ENCODE measurements around the gene ABHD11.

ABHD11 gene

GRCh38 chr7:73770002-73770859, 31.6 kb upstream of the ABHD11 start, which contains the start of gene CLDN3:
TSS of gene CLDN3 (minus strand) at chr7:73770270. CDS start at chr7:73770049, 221 bp downstream.
- no peak for FAIRE-seq
- TF ChIP-seq POLR2A (IDR thresholded peaks at IDR 0.05; ENCODE audit: low read depth, low read length), result no peak
- TF ChIP-seq POLR2AphosphoS5 (IDR thresholded peaks at IDR 0.05; ENCODE audit: low read depth, low read length), result no peak
- no peak for TF ChIP-seq TAF1 (IDR thresholded peaks at IDR 0.05; ENCODE audit: low read depth, low read length)
- TF ChIP-seq SPI1 (IDR thresholded peaks at IDR 0.05; ENCODE audit: low read depth, low read length), result no peak
- no peak for TF ChIP-seq PAX5 (IDR thresholded peaks at IDR 0.05; ENCODE audit: insufficient read depth, low read length, severe bottlenecking)
- no peak for TF ChIP-seq POU2F2 (IDR thresholded peaks at IDR 0.05; ENCODE audit: low read depth, low read length)
- DNase-seq (ENCODE audit: insufficient read length, low spot score), result no peak

- TF ChIP-seq POLR2A (IDR thresholded peaks at IDR 0.05; ENCODE audit: low read depth, low read length), result no peak
- DNase-seq (ENCODE audit: insufficient read length, low spot score) (no peak), FAIRE-seq (no peak)
Measured at GRCh38 chr7:73769481-73770001, 30.9 kb upstream of the ABHD11 start.

- FAIRE-seq, result no peak
- no peak for TF ChIP-seq POLR2A (IDR thresholded peaks at IDR 0.05; ENCODE audit: low read depth, low read length)
- TF ChIP-seq PAX5 (IDR thresholded peaks at IDR 0.05; ENCODE audit: insufficient read depth, low read length, severe bottlenecking), result no peak
- no peak for TF ChIP-seq POLR2AphosphoS5 (IDR thresholded peaks at IDR 0.05; ENCODE audit: low read depth, low read length)
- no peak for TF ChIP-seq TAF1 (IDR thresholded peaks at IDR 0.05; ENCODE audit: low read depth, low read length)
- TF ChIP-seq SPI1 (IDR thresholded peaks at IDR 0.05; ENCODE audit: low read depth, low read length), result no peak
- no peak for TF ChIP-seq POU2F2 (IDR thresholded peaks at IDR 0.05; ENCODE audit: low read depth, low read length)
- DNase-seq (ENCODE audit: insufficient read length, low spot score), result no peak
Measured at GRCh38 chr7:73768641-73769480, 30.3 kb upstream of the ABHD11 start.

GRCh38 chr7:73766556-73767229, 28.1 kb upstream of the ABHD11 start:
- no peak for DNase-seq (ENCODE audit: insufficient read length, low spot score)
- TF ChIP-seq POLR2A (IDR thresholded peaks at IDR 0.05; ENCODE audit: low read depth, low read length), result no peak
- no peak for FAIRE-seq

GRCh38 chr7:73762659-73762999, 24.0 kb upstream of the ABHD11 start:
- no peak for FAIRE-seq
- TF ChIP-seq SPI1 (IDR thresholded peaks at IDR 0.05; ENCODE audit: low read depth, low read length), result no peak
- no peak for TF ChIP-seq POU2F2 (IDR thresholded peaks at IDR 0.05; ENCODE audit: low read depth, low read length)
- no peak for TF ChIP-seq PAX5 (IDR thresholded peaks at IDR 0.05; ENCODE audit: insufficient read depth, low read length, severe bottlenecking)
- no peak for TF ChIP-seq POLR2A (IDR thresholded peaks at IDR 0.05; ENCODE audit: low read depth, low read length)
- no peak for TF ChIP-seq POLR2AphosphoS5 (IDR thresholded peaks at IDR 0.05; ENCODE audit: low read depth, low read length)
- TF ChIP-seq TAF1 (IDR thresholded peaks at IDR 0.05; ENCODE audit: low read depth, low read length), result no peak
- DNase-seq (ENCODE audit: insufficient read length, low spot score), result no peak

GRCh38 chr7:73761854-73762658, 23.5 kb upstream of the ABHD11 start:
- no peak for FAIRE-seq
- DNase-seq (ENCODE audit: insufficient read length, low spot score), result no peak
- no peak for TF ChIP-seq POLR2A (IDR thresholded peaks at IDR 0.05; ENCODE audit: low read depth, low read length)
- no peak for TF ChIP-seq SPI1 (IDR thresholded peaks at IDR 0.05; ENCODE audit: low read depth, low read length)
- TF ChIP-seq POLR2AphosphoS5 (IDR thresholded peaks at IDR 0.05; ENCODE audit: low read depth, low read length), result no peak
- TF ChIP-seq POU2F2 (IDR thresholded peaks at IDR 0.05; ENCODE audit: low read depth, low read length), result no peak
- TF ChIP-seq TAF1 (IDR thresholded peaks at IDR 0.05; ENCODE audit: low read depth, low read length), result no peak
- no peak for TF ChIP-seq PAX5 (IDR thresholded peaks at IDR 0.05; ENCODE audit: insufficient read depth, low read length, severe bottlenecking)

GRCh38 chr7:73758581-73759138, 20.1 kb upstream of the ABHD11 start:
- TF ChIP-seq POU2F2 (IDR thresholded peaks at IDR 0.05; ENCODE audit: low read depth, low read length) (no peak), SPI1 (IDR thresholded peaks at IDR 0.05; ENCODE audit: low read depth, low read length) (no peak), POLR2AphosphoS5 (IDR thresholded peaks at IDR 0.05; ENCODE audit: low read depth, low read length) (no peak), PAX5 (IDR thresholded peaks at IDR 0.05; ENCODE audit: insufficient read depth, low read length, severe bottlenecking) (no peak), POLR2A (IDR thresholded peaks at IDR 0.05; ENCODE audit: low read depth, low read length) (no peak), TAF1 (IDR thresholded peaks at IDR 0.05; ENCODE audit: low read depth, low read length) (no peak)
- no peak for FAIRE-seq
- DNase-seq (ENCODE audit: insufficient read length, low spot score), result no peak

- DNase-seq (ENCODE audit: insufficient read length, low spot score) (no peak), FAIRE-seq (no peak)
- no peak for TF ChIP-seq POU2F2 (IDR thresholded peaks at IDR 0.05; ENCODE audit: low read depth, low read length)
- TF ChIP-seq SPI1 (IDR thresholded peaks at IDR 0.05; ENCODE audit: low read depth, low read length), result no peak
- no peak for TF ChIP-seq POLR2AphosphoS5 (IDR thresholded peaks at IDR 0.05; ENCODE audit: low read depth, low read length)
- no peak for TF ChIP-seq TAF1 (IDR thresholded peaks at IDR 0.05; ENCODE audit: low read depth, low read length)
Measured at GRCh38 chr7:73749931-73750776, 11.6 kb upstream of the ABHD11 start.

Measured in GM12891 (cell line).